ENCODE results near the gene ZNF644. TPM values are rescaled to one million over a fixed set of nuclear protein-coding genes. Genes with fewer than 3 reads are reported as not detected.

Gene ZNF644
- polyA plus RNA-seq, 1 of the 3 experiments (the other 2 are of a cell fraction) = 5.6 TPM

DNA sequence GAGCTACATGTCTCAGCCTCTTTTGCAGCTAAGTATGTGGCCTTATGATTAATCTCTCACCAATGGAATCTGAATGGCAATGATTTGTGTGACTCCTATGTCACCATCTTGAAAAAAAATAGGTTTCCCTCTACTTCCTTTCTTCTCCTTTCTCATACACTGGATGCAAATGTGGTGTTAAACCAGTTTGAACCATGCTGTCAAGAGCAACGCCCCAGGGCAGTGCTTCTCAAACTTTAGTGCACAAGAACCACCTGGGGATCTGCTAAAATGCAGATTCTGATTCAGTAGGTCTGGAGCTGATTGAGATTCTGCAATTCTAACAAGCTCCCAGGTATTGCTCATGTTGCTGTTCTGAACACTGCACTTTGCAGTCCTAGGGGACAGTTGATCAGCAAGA is 44.7 kb upstream of the ZNF644 start:
- Histone ChIP-seq H3K27ac (ENCODE audit: low read depth in 2 of 2, low read length in 1 of 2) (no peak overlapping the region), H3K9me3 (no peaks in the 10 kb centered on the region), H3K36me3 (replicated peaks in 1 of 2; ENCODE audit: control insufficient read depth in 1 of 2, insufficient read depth in 2 of 2, low read length in 1 of 2) (no peaks in the 10 kb centered on the region), H2AFZ (ENCODE audit: low read depth) (no peak overlapping the region), H3K79me2 (ENCODE audit: insufficient read depth) (no peaks in the 10 kb centered on the region), H3K4me1 (ENCODE audit: control insufficient read depth in 1 of 2, insufficient read depth in 2 of 2, low read depth in 1 of 2, low read length in 1 of 2) (no peaks in the 10 kb centered on the region), H3K9ac (no peak overlapping the region), H3K4me2 (no peak overlapping the region), H4K20me1 (ENCODE audit: insufficient read depth) (no peaks in the 10 kb centered on the region), H3K9me2 (no peaks in the 10 kb centered on the region), H3K27me3 (ENCODE audit: insufficient read depth) (no peaks in the 10 kb centered on the region), H3F3A (replicated peaks; ENCODE audit: insufficient read depth) (no peaks in the 10 kb centered on the region), H3K4me3 (ENCODE audit: low read depth in 2 of 2, low read length in 1 of 2) (no peak overlapping the region)
- 0% methylated on average over 1 of the region's 1 CpG for WGBS (ENCODE audit: low lambda C conversion rate)
- DNase-seq = no peak
- ChIA-PET CTCF (no interaction called here), POLR2A (no interaction called here)
- TF ChIP-seq, protein P1, sequence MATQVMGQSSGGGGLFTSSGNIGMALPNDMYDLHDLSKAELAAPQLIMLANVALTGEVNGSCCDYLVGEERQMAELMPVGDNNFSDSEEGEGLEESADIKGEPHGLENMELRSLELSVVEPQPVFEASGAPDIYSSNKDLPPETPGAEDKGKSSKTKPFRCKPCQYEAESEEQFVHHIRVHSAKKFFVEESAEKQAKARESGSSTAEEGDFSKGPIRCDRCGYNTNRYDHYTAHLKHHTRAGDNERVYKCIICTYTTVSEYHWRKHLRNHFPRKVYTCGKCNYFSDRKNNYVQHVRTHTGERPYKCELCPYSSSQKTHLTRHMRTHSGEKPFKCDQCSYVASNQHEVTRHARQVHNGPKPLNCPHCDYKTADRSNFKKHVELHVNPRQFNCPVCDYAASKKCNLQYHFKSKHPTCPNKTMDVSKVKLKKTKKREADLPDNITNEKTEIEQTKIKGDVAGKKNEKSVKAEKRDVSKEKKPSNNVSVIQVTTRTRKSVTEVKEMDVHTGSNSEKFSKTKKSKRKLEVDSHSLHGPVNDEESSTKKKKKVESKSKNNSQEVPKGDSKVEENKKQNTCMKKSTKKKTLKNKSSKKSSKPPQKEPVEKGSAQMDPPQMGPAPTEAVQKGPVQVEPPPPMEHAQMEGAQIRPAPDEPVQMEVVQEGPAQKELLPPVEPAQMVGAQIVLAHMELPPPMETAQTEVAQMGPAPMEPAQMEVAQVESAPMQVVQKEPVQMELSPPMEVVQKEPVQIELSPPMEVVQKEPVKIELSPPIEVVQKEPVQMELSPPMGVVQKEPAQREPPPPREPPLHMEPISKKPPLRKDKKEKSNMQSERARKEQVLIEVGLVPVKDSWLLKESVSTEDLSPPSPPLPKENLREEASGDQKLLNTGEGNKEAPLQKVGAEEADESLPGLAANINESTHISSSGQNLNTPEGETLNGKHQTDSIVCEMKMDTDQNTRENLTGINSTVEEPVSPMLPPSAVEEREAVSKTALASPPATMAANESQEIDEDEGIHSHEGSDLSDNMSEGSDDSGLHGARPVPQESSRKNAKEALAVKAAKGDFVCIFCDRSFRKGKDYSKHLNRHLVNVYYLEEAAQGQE (IDR thresholded peaks at IDR 0.05; ENCODE audit: low read depth, low read length) = no peak
- TF ChIP-seq, protein P2, sequence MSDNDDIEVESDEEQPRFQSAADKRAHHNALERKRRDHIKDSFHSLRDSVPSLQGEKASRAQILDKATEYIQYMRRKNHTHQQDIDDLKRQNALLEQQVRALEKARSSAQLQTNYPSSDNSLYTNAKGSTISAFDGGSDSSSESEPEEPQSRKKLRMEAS (IDR thresholded peaks at IDR 0.05; ENCODE audit: low read depth) = no peak
- TF ChIP-seq ELF1 (IDR thresholded peaks at IDR 0.05) (no peak), EP300 (IDR thresholded peaks at IDR 0.05; ENCODE audit: borderline replicate concordance in 1 of 2, low read depth in 1 of 2, low read length in 1 of 2) (no peak), RXRA (IDR thresholded peaks at IDR 0.05; ENCODE audit: borderline replicate concordance, low read depth) (no peak), MEF2A (IDR thresholded peaks at IDR 0.05; ENCODE audit: borderline replicate concordance, low read depth) (no peak), EZH2phosphoT487 (IDR thresholded peaks at IDR 0.05; ENCODE audit: borderline replicate concordance, low read depth) (no peak), TCF12 (IDR thresholded peaks at IDR 0.05) (no peak), ZBTB33 (IDR thresholded peaks at IDR 0.05; ENCODE audit: borderline replicate concordance, low read depth) (no peak), FOSL2 (IDR thresholded peaks at IDR 0.05; ENCODE audit: borderline replicate concordance, low read depth) (no peak), FOXM1 (IDR thresholded peaks at IDR 0.05; ENCODE audit: low read depth) (no peak), NFIC (IDR thresholded peaks at IDR 0.05; ENCODE audit: borderline replicate concordance) (no peak), RFX5 (IDR thresholded peaks at IDR 0.05; ENCODE audit: low read length) (no peak), NRF1 (IDR thresholded peaks at IDR 0.05; ENCODE audit: low read depth, low read length) (no peak), RCOR1 (IDR thresholded peaks at IDR 0.05; ENCODE audit: low read length) (no peak)
- TF ChIP-seq, protein P3, sequence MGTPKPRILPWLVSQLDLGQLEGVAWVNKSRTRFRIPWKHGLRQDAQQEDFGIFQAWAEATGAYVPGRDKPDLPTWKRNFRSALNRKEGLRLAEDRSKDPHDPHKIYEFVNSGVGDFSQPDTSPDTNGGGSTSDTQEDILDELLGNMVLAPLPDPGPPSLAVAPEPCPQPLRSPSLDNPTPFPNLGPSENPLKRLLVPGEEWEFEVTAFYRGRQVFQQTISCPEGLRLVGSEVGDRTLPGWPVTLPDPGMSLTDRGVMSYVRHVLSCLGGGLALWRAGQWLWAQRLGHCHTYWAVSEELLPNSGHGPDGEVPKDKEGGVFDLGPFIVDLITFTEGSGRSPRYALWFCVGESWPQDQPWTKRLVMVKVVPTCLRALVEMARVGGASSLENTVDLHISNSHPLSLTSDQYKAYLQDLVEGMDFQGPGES (IDR thresholded peaks at IDR 0.05; ENCODE audit: low read depth, low read length) = no peak
